ENCODE data around the gene OR4D11. TPM values are rescaled to one million over a fixed set of nuclear protein-coding genes. Genes with fewer than 3 reads are reported as not detected.

Gene OR4D11
- total and polyA plus RNA-seq, 2 donors: not detected

- WGBS: 59% methylated on average over 2 of the region's 2 CpGs
- Histone ChIP-seq H3K4me3 (ENCODE audit: low read depth, low read length) (no peak overlapping the region), H3K27ac (ENCODE audit: low read depth) (no peak overlapping the region), H3K4me1 (ENCODE audit: insufficient read depth) (no peaks in the 10 kb centered on the region), H3K36me3 (ENCODE audit: insufficient read depth) (no peaks in the 10 kb centered on the region)
- DNase-seq (ENCODE audit: extremely low spot score): no peak
Measured at GRCh38 chr11:59552844-59553243, 49.5 kb downstream of the OR4D11 start.

GRCh38 chr11:59553323-59553722 is 49.9 kb downstream of the OR4D11 start:
- Histone ChIP-seq H3K27ac (ENCODE audit: low read depth) (no peak overlapping the region), H3K4me3 (ENCODE audit: low read depth, low read length) (no peak overlapping the region), H3K4me1 (ENCODE audit: insufficient read depth) (no peaks in the 10 kb centered on the region), H3K36me3 (ENCODE audit: insufficient read depth) (no peaks in the 10 kb centered on the region)
- DNase-seq (ENCODE audit: extremely low spot score): no peak
- WGBS: 96% methylated on average over 21 of the region's 21 CpGs

Other genes with a start within 250 kb of the OR4D11 start
- gene OR5AN1, start 144.7 kb upstream of the OR4D11 start, total RNA-seq: not detected
- not detected for gene OR5AN1, start 144.7 kb upstream of the OR4D11 start, polyA plus RNA-seq
- not detected for gene OR5A2, start 77.2 kb upstream of the OR4D11 start, total RNA-seq
- gene OR5A2, start 77.2 kb upstream of the OR4D11 start, polyA plus RNA-seq: not detected
- not detected for gene OR5A1, start 67.1 kb upstream of the OR4D11 start, total RNA-seq
- gene OR5A1, start 67.1 kb upstream of the OR4D11 start, polyA plus RNA-seq: not detected
- not detected for gene OR4D6, start 46.6 kb upstream of the OR4D11 start, total RNA-seq
- gene OR4D6, start 46.6 kb upstream of the OR4D11 start, polyA plus RNA-seq: not detected
- not detected for gene OR4D10, start 30.3 kb upstream of the OR4D11 start, total RNA-seq
- gene OR4D10, start 30.3 kb upstream of the OR4D11 start, polyA plus RNA-seq: not detected
- not detected for gene OR4D9, start 8.0 kb downstream of the OR4D11 start, total RNA-seq
- not detected for gene OR4D9, start 8.0 kb downstream of the OR4D11 start, polyA plus RNA-seq
- gene OSBP, start 112.2 kb downstream of the OR4D11 start, total RNA-seq: 45.2 TPM
- 23.3 TPM for gene OSBP, start 112.2 kb downstream of the OR4D11 start, polyA plus RNA-seq
- gene PATL1, start 165.5 kb downstream of the OR4D11 start, total RNA-seq: 10.9 TPM
- gene PATL1, start 165.5 kb downstream of the OR4D11 start, polyA plus RNA-seq: 19.5 TPM
- not detected for gene OR10V1, start 210.3 kb downstream of the OR4D11 start, total RNA-seq
- not detected for gene OR10V1, start 210.3 kb downstream of the OR4D11 start, polyA plus RNA-seq

Data from urinary bladder (tissue), 4 donors.